Raji (cell line): Measurements from ENCODE around the gene TRHDE.

ENCODE experiments used
- POLR2A ChIP-seq: IDR thresholded peaks from 2 replicates; pipeline ENCODE4 v1.6.1; 2011; ENCODE audit warnings: low read depth, low read length, control low read depth; ENCODE audit not compliant: insufficient read depth

TRHDE gene

GRCh38 chr12:72560003-72560769 is 288.0 kb downstream of the TRHDE start:
- no peak for TF ChIP-seq POLR2A

- TF ChIP-seq POLR2A = no peak
Measured at GRCh38 chr12:72570601-72571000, 298.4 kb downstream of the TRHDE start.

- TF ChIP-seq POLR2A = no peak
Measured at GRCh38 chr12:72574138-72574537, 302.0 kb downstream of the TRHDE start.

- no peak for TF ChIP-seq POLR2A
Measured at GRCh38 chr12:72578327-72578726, 306.2 kb downstream of the TRHDE start.

GRCh38 chr12:72586456-72586855 is 314.3 kb downstream of the TRHDE start:
- no peak for TF ChIP-seq POLR2A

GRCh38 chr12:72602581-72602980 is 330.4 kb downstream of the TRHDE start:
- no peak for TF ChIP-seq POLR2A

DNA sequence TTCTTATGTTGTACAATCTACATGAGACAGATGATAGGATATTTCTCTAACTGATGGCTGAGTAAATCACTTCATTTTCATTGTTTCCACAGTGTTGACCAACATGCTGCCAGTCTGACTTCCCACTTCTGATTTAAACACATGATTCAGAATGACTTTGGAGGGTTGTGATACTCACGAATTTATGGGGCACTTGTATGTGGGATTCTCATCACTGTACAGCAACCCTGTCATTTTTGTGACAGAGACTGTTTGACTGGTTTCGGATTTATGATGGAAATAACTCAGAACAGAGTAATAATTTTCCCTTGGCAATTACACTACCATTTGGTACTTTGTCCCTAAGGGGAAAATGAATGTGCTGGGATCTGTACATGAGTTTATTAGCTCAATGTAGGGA is 333.8 kb downstream of the TRHDE start:
- TF ChIP-seq POLR2A = no peak

GRCh38 chr12:72610342-72610741 is 338.2 kb downstream of the TRHDE start:
- TF ChIP-seq POLR2A = no peak

DNA sequence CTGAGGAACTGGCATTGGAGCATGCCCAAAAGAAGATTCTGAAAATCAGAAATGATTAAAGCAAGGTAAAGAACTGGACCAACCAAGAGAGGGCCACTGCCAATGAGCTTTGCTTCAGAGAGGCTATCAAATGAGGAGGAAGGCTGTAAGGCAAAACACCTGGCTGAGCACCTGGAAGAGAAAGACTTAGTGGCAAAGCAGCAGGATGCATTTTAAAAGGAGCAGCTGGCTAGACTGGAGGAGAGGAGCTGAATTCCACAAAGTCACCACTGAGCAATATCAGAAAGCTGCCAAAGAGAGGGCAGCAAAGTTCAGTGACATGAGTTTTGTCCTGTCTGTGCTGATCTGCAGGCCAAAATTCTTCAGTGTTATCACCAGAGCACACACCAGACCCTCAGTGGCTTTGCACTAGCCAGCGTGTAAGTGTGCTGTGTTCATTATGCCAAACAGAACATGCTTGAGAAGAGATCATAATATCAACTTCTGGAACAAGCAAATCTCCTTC is 338.7 kb downstream of the TRHDE start:
- no peak for TF ChIP-seq POLR2A

DNA sequence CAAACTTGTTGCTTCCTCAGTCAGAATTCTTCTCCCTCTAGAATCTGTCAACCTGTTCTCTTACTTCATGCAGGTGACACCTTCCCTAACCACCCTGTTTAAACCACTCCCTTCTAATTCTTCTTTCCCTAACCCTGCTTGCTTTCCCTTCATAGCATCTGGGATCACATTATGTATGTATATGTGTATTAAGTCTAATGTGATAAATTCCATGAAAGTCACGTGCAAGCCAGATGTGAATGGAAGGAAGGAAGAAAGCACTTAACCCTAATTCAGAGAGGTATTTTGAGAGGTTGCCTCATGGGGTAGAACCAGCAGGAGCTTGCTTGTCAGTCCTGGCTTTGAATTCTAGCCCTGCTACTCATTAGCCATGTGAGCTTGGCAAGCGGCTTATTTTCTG is 340.0 kb downstream of the TRHDE start:
- no peak for TF ChIP-seq POLR2A

DNA sequence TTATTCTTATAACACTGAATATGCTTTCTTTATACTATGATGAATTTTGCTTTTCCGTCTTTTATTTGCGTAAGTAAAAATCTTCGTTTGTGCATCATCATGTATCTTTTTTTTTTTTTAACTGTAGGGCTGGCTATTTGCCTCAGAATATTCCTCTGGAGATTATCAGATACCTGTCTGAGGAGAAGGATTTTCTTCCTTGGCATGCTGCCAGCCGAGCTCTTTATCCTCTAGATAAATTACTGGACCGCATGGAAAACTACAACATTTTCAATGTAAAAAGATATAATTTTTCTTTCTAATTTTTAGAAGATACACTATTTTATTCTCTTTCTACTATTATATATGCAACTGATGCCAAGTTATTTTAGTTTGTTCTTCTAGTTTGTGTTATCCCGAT is 346.6 kb downstream of the TRHDE start:
- TF ChIP-seq POLR2A = no peak

GRCh38 chr12:72622556-72622955 is 350.4 kb downstream of the TRHDE start:
- no peak for TF ChIP-seq POLR2A

DNA sequence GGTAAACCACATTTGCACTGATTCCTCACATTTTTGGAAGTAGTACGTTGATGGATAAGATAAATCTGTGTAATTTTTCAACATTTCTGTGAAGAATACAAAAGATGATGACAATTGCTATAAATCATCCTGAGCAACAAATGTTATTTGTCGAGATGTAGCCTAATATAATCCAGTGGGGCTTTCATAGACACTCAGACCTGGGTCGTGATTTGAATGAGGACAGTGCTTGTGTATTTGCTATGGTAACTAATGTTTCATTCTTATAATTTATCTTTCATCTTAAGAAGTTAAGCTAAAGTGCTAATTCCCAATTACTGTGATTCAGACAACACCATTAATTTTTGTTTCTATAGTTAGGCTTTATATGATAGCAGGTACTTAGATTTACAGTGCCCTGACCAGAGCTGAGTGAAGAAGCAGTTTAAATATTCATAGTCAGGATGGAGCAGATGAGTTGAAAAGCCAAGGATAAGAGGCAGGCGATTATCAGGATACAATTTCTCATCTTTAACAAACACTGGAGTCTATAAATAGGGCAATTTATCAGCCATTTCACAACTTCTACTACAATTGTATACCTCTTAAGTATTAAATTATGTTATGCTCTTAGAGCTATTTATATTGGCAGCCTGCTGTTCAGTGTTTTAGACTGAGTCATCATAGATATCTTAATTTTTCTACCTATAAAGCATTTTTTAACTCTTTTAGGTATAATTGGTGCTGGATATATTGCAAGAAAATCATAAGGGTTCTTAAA is 359.9 kb downstream of the TRHDE start:
- no peak for TF ChIP-seq POLR2A

DNA sequence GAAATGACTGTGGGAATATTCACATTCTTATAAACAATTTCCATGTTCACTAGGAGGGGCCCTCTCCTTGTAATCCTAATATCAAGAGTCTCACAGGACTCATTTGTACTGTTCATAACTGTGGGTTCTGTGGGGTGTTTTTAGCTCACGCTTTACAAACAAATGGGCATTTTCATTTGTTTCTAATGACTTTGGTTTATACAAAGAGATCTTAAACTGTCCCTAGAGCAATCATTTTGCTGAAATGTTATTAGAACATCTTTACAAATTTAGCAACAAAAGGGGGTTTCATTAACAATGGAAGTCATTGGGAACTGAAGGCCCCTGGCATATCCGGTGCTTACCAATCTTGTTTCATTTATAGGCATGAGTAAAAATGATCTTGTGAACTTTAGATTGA is 370.5 kb downstream of the TRHDE start:
- TF ChIP-seq POLR2A = no peak

GRCh38 chr12:72647139-72647538 is 375.0 kb downstream of the TRHDE start:
- no peak for TF ChIP-seq POLR2A

DNA sequence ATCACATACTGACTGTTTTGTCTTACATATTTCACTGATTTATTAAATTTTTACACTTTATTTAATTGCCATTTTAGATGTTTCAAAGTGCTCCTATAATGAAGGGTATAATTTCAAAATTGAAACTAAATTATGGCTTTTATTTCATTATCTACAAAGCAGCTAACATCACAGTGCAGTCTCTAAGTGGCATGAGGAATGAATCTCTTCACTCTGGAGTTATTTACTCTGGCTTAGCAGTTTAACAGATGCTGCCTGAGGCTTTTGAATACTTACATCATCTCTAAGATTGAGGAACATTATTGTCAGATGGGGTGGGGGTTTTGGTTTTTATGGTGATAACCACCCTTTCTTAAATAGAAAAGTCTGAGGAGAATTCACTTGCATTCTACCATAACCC is 386.4 kb downstream of the TRHDE start:
- no peak for TF ChIP-seq POLR2A
